Chondrocyte (in vitro differentiated cells): ENCODE data around the gene LRCH1. TPM values are rescaled to one million over a fixed set of nuclear protein-coding genes. Genes with fewer than 3 reads are reported as not detected.

ENCODE experiments used
- DNase-seq: peaks from one replicate; pipeline ENCODE4 v3.0.0; 2021; ENCODE audit warnings: mixed read lengths, low spot score
- H3K27ac Mint-ChIP-seq: one replicate; pipeline ENCODE4 v1.8.0; 2021; ENCODE audit warnings: mild to moderate bottlenecking, moderate library complexity, mixed read lengths; ENCODE audit not compliant: unreplicated experiment
- H3K27me3 Mint-ChIP-seq: 2 replicates; pipeline ENCODE4 v1.8.0; 2021; ENCODE audit warnings: low read depth, mixed read lengths
- H3K36me3 Mint-ChIP-seq: 2 replicates; pipeline ENCODE4 v1.8.0; 2021; ENCODE audit warnings: low read depth, mixed read lengths
- H3K4me1 Mint-ChIP-seq: 2 replicates; pipeline ENCODE4 v1.8.0; 2021; ENCODE audit warnings: low read depth, mild to moderate bottlenecking, mixed read lengths
- H3K4me3 Mint-ChIP-seq: one replicate; pipeline ENCODE4 v1.8.0; 2021; ENCODE audit warnings: mild to moderate bottlenecking, moderate library complexity, mixed read lengths; ENCODE audit not compliant: unreplicated experiment
- H3K9me3 Mint-ChIP-seq: 2 replicates; pipeline ENCODE4 v1.8.0; 2021; ENCODE audit warnings: low read depth, mixed read lengths
- CTCF ChIP-seq: fragments of 200-600 bp; sonication (generic); IDR thresholded peaks from 2 replicates; pipeline ENCODE4 v1.5.0; 2021; ENCODE audit warnings: antibody characterized with exemption, mild to moderate bottlenecking, moderate library complexity
- total RNA-seq: library from RNA; stranded (reverse); gene quantifications from 3 replicates; pipeline ENCODE4 v1.2.1, GENCODE V29; 2021

Gene LRCH1
- total RNA-seq, 1 donor from 2014 or later: 14.4 TPM

DNA sequence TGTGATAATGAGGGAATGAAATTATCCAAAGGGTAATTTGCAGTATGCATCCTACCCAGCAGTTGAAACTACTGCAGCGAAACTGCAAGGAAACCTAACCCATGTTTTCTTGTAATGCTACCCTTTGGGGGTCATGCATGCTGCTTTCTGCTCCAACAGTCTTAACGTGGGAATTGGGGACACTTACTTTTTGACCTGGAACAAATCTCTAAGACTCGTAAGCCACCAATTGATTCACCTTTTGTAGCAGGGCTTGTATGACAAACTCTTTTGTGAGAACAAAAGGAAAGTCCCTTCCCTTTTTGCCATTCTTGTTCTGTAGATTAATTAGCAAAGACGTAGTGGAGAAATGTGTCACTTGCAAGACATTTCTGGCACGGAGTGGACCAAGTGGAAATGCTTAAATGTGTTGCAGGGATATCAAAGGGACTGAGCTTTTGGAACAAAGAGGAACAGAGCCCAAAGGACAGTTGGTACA lies 27.4 kb downstream of the LRCH1 start:
- Mint-ChIP-seq H3K27me3 (no peaks in the 10 kb centered on the region), H3K36me3 (no peaks in the 10 kb centered on the region), H3K4me3 (no peak overlapping the region), H3K9me3 (no peaks in the 10 kb centered on the region), H3K27ac (no peak overlapping the region), H3K4me1 (peaks cover 71% of the 10 kb centered on the region)
- TF ChIP-seq CTCF: no peak
- no peak for DNase-seq

- Mint-ChIP-seq H3K4me3 (no peak overlapping the region), H3K36me3 (no peaks in the 10 kb centered on the region)
Measured at GRCh38 chr13:46582190-46582589, 29.2 kb downstream of the LRCH1 start.

DNA sequence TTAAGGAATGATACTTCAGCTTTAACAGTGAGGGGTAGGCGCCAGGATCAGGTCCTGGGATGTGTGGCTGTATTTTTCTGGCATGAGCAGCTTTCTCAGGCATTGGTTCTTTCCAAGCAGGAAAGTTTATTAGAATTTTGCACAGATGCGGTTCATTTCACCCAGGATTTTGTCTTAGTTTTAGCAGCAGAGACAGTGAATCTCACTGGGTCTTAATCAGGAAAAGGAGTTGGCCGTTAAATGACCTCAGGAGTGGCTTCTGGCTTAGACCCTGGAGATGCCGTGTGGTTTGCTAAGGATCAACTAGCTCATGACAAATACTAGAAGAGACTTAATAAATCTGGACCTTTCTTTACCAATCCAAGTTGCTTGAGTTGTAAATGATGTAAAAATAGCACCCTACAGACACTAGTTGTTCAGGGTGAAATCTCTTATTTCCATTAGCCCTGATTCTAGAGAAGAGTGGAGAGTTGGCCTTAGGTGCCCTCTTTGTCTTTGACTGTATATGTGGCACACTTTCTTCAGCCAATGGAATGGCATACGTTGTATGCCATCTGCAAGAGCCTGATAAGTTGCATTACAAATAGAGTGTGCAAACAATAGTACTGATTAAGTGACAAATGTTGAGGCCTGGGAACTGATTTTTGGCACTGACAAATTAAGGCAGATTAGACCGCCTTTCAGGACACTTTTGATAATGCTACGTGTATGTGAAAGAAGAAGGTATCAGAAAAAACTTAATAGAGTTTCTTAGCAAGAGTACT lies 34.0 kb downstream of the LRCH1 start:
- Mint-ChIP-seq H3K27me3 (no peaks in the 10 kb centered on the region), H3K4me1 (peaks cover 64% of the 10 kb centered on the region), H3K4me3 (no peak overlapping the region), H3K9me3 (no peaks in the 10 kb centered on the region), H3K27ac (no peak overlapping the region), H3K36me3 (no peaks in the 10 kb centered on the region)
- no peak for TF ChIP-seq CTCF
- DNase-seq: no peak

More at GRCh38 chr13:46582190-46582589, 29.2 kb downstream of the LRCH1 start:
- Mint-ChIP-seq H3K4me1 (peaks cover 75% of the 10 kb centered on the region), H3K9me3 (no peaks in the 10 kb centered on the region), H3K27ac (no peak overlapping the region), H3K27me3 (no peaks in the 10 kb centered on the region)
- no peak for DNase-seq
- no peak for TF ChIP-seq CTCF

DNA sequence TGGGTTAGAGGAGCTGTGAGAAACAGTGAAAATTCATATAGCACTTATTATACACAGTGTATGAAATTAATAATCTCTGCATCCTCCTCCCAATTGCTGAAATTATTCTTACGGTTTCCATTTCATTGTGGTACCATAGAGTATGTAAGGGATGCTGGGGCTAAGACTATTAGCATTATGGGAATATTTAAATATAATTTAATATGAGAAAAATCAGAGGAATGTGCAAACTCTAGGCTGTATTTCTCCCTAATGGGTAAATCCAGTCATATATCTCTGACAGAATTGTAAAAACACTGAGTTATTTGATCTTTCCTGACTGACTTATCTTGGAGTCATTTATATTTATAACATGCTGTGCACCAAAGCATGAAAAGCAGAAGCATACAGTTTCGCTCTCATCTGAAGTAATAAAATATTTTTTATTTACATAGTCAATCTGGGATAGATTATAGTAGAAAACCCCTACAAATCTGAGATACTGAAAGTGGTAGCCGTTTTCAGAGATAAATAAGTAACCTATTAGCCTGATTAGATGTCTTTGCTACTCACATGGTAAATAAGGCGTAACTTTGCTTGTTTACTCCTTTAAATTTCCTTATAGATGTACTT lies 34.9 kb downstream of the LRCH1 start:
- no peak overlapping the region for H3K4me3 Mint-ChIP-seq
- no peaks in the 10 kb centered on the region for H3K9me3 Mint-ChIP-seq
- H3K27me3 Mint-ChIP-seq: no peaks in the 10 kb centered on the region
- no peak overlapping the region for H3K27ac Mint-ChIP-seq
- no peak for TF ChIP-seq CTCF
- no peak for DNase-seq
- H3K36me3 Mint-ChIP-seq: no peaks in the 10 kb centered on the region
- peaks cover 70% of the 10 kb centered on the region for H3K4me1 Mint-ChIP-seq

- DNase-seq: no peak
- H3K4me1 Mint-ChIP-seq: peaks cover 72% of the 10 kb centered on the region
- no peaks in the 10 kb centered on the region for H3K27me3 Mint-ChIP-seq
- no peak overlapping the region for H3K27ac Mint-ChIP-seq
- H3K36me3 Mint-ChIP-seq: no peaks in the 10 kb centered on the region
- no peaks in the 10 kb centered on the region for H3K9me3 Mint-ChIP-seq
- no peak for TF ChIP-seq CTCF
- no peak overlapping the region for H3K4me3 Mint-ChIP-seq
Measured at GRCh38 chr13:46592385-46592784, 39.4 kb downstream of the LRCH1 start.
